ENCODE results near the gene USP28. TPM values are rescaled to one million over a fixed set of nuclear protein-coding genes. Genes with fewer than 3 reads are reported as not detected.
A peak's percentile ranks its signal among the peaks of the same experiment; 100 is the strongest.

The USP28 gene
- total and polyA plus RNA-seq, 2 of the 8 experiments (the other 6 are each of a cell fraction or from before 2014, with no cell fraction given), result 82.6 to 119 TPM

DNA sequence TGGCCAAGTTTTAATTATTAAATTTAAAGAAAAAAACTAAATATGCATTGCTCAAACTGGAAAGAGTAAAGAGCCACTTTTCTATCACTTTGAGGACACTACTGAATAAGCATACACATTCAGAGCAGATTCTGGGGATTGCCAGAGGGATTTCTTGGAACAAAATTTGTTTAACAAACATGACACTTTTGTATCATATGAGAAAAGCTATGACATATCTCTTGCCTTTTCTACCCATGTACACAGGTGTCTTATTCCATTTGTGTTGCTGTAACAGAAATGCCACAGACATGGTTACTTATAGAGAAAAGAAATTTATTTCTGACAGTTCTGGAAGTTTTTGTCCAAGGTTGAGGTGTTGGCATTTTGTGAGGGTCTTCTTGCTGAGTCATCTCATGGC lies 13.5 kb upstream of the USP28 start:
- Histone ChIP-seq H3K4me1 (replicated peaks in 1 of 4; ENCODE audit: control insufficient read depth in 3 of 4, insufficient read depth in 4 of 4, low read length in 3 of 4) (peaks cover 0 to 6% (median 0%) of the 10 kb centered on the region in 4 experiments; a peak in 2 of 7 replicates), H3K79me2 (ENCODE audit: control insufficient read depth in 1 of 2, insufficient read depth in 2 of 2, low read length in 2 of 2) (no peaks in the 10 kb centered on the region), H2AFZ (ENCODE audit: low read length) (no peak overlapping the region), H3K56ac (replicated peaks; ENCODE audit: insufficient read length, low read depth, low read length) (no peak overlapping the region), H3K4ac (replicated peaks; ENCODE audit: insufficient read length, low read depth, low read length) (no peak overlapping the region), H3K27ac (ENCODE audit: low read depth, low read length) (no peak overlapping the region), H3K36me3 (ENCODE audit: control insufficient read depth in 2 of 4, insufficient read depth in 4 of 4, low read length in 3 of 4) (no peaks in the 10 kb centered on the region), H3K9me3 (ENCODE audit: insufficient read depth in 2 of 2, low read depth in 1 of 2, low read length in 1 of 2) (no peaks in the 10 kb centered on the region), H4K5ac (ENCODE audit: insufficient read length, low read depth, low read length) (peak overlapping the region; percentile 60), H3K79me1 (ENCODE audit: low read depth, low read length) (no peaks in the 10 kb centered on the region), H4K8ac (ENCODE audit: extremely low read depth, insufficient read depth, low read length) (no peak overlapping the region), H3K23ac (ENCODE audit: insufficient read length) (no peak overlapping the region), H3K9ac (replicated peaks in 1 of 4; ENCODE audit: extremely low read depth in 1 of 4, low read depth in 3 of 4, low read length in 3 of 4) (no peak overlapping the region), H4K20me1 (replicated peaks in 1 of 2; ENCODE audit: control insufficient read depth in 1 of 2, insufficient read depth in 2 of 2, low read length in 2 of 2) (no peaks in the 10 kb centered on the region), H2BK12ac (ENCODE audit: low read depth, low read length) (no peak overlapping the region), H2BK20ac (ENCODE audit: low read length) (no peak overlapping the region), H2AK5ac (ENCODE audit: low read depth, low read length) (no peak overlapping the region), H3K18ac (ENCODE audit: extremely low read depth, low read length) (no peak overlapping the region), H2BK15ac (ENCODE audit: low read length) (no peak overlapping the region), H3K27me3 (replicated peaks in 1 of 4; ENCODE audit: control insufficient read depth in 3 of 4, extremely low read depth in 1 of 4, insufficient read depth in 3 of 4, low read length in 3 of 4) (no peaks in the 10 kb centered on the region), H4K91ac (replicated peaks; ENCODE audit: insufficient read length, low read length) (no peak overlapping the region), H3K4me2 (ENCODE audit: insufficient read depth in 1 of 2, low read depth in 2 of 2, low read length in 2 of 2) (no peak overlapping the region), H3K4me3 (ENCODE audit: extremely low read depth in 1 of 4, insufficient read depth in 2 of 4, low read depth in 3 of 4, low read length in 4 of 4) (no peak overlapping the region), H3K14ac (ENCODE audit: insufficient read length) (no peak overlapping the region), H2BK5ac (ENCODE audit: low read depth, low read length) (no peak overlapping the region), H3K23me2 (ENCODE audit: low read depth, low read length) (no peaks in the 10 kb centered on the region), H2BK120ac (replicated peaks; ENCODE audit: low read depth, low read length) (no peak overlapping the region)
- TF ChIP-seq TBP (IDR thresholded peaks at IDR 0.05; ENCODE audit: low read depth, low read length) (no peak), TAF1 (IDR thresholded peaks at IDR 0.05; ENCODE audit: low read depth, low read length) (no peak), BRCA1 (IDR thresholded peaks at IDR 0.05; ENCODE audit: low read depth, low read length) (no peak), YY1 (IDR thresholded peaks at IDR 0.05; ENCODE audit: low read depth, low read length) (no peak), CEBPB (IDR thresholded peaks at IDR 0.05; ENCODE audit: low read depth, low read length) (no peak), SIX5 (IDR thresholded peaks at IDR 0.05; ENCODE audit: low read depth, low read length) (no peak)
- DNase-seq (ENCODE audit: low read depth in 1 of 2, low spot score in 2 of 2) (no peak), FAIRE-seq (no peak)
- ChIA-PET CTCF (ENCODE audit: partially characterized antibody) (interaction anchor here (0.6 to 12.0 kb wide), 5 partner anchors 16 to 373 kb away, joined by 3 to 132 read pairs (median 4); partner anchors contain the start of gene HTR3B), POLR2A (ENCODE audit: partially characterized antibody) (no interaction called here)

Measured in H1 (cell line).